HG03095 (cell line): ENCODE data around the gene VPS18.

Experiments used
- ATAC-seq: cut with Tn5 transposase; IDR thresholded peaks from one replicate; pipeline ENCODE4 v1.9.1; 2021; ENCODE audit warnings: moderate library complexity; ENCODE audit not compliant: unreplicated experiment

Gene VPS18

DNA sequence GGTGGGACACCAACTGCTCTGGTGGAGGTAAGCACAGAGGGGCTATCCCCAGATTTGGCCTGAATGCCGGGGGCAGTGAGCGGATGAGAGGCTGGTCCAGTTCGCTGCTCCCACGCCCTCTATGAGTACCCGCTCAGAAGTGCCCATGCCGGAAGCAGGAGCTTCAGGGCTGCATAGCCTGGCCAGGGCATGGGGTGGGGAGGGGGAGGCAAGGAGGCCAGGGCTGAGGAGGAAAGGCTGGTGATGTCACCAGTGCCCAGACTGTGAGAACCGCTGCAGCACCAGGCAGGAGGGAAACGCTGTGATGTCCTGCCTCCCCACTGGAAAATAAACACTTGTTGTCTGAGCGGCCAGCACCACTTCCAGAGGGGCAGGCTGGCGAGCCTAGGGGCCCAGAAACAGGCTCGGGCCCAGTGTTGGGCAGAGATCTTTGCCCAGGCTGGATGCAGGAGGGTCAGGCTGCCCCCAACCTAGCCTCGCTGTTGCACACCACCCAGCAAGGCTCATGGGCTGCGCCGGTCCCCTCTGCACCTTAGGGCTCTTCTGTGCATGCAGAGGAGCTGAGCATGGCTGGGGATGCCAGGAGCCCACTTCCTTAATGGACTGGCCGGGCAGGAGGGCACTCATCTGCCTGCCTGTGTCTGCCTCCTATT, 24.0 kb downstream of the VPS18 start:
- no peak for ATAC-seq

DNA sequence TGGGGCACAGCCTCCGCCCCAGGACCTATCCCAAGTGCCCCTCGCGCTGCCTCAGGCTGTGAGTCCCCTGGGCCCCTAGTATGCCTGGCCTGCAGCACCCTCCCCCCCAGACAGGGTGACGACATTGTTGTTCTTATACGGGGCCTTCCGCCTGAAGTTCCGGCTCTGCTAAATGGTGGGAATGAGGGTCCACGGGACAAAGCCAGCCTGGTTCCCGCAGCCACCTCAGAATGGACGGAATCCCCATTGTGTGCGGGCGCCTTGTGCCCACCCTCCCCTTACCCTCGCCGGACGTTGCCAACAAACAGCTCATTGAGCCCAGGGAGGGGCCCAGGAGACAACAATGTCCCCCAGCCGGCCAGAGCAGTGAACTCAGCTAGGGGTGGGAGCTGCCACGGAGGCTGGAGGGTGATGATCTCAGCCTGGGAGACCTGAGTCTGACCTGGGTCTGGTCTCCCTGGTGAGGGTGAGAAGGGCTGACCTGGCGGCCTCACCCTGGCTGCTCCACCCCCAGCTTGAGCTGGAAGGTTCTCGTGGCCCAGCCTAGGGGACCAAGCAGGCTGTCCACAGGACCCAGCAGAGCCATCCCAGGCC, 24.6 kb downstream of the VPS18 start:
- no peak for ATAC-seq

DNA sequence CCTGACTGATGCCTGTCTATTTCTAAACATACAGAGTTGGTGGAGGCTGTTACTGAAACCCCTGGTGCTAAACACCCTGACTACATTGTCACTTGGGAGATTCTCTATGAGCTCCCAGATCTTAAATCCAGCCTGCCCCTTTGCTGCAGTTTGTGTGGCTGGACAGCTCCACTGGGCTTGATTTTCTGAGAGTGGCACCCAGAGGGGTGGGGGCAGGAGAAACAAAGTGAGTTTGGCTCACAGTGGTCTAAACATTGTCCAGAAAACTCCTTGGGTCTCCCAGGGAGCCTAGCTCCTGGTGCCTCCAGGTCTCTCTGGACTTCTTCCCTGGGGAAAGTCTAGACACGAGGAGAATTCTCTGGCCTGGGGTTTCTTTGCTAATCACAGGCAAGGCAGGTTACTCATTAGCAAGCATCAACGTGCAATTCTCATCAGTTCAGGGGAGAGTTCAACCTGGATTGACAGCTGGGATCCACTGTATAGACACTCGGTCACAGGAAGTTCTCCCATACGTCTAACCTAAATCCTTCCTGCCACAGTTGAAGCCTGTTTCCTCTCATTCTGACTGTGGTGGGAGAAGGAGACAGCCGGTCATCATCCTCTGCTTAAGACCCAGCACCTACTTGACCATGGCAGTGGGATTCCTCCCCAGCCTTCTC, 27.8 kb downstream of the VPS18 start:
- ATAC-seq = no peak

DNA sequence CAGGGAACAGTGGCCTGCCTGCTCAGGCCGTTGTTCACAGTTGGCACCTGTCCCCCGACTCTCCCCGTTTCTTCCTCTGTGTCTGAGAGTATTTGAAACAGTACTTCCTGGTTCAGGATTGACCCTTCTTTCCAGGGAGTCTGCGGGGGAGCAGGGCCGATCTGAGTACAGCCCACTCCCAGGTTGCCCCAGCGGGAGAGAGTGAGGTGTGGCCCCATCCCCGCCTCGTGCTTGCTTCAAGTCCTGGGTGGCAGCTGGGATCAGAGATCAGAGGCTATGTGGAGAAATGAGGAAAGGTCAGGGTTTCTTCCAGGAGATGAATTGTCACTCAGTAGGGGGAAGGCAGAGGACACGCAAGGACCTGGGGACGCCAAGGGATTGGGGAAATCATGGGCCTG, 28.4 kb downstream of the VPS18 start:
- no peak for ATAC-seq

DNA sequence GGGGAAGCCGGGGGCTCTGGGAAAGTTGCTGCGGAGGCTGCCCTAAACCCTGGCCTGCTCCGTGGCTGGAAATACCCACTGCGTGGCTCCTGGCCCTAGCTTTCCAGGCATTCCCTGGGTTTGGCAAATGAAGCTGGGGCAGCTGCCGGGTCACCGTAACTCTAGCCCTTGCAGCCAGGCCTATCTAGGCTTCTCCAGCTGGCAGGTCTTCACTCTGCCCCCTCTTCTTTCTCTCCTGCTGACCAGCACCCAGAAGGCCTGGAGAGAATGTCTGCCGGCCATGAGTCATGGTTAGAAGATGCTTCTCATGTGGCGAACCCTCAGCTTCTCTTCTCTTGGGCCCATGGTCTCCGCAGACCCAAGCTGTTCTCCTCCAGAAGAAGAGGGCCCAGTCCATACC, 29.3 kb downstream of the VPS18 start:
- ATAC-seq = no peak

DNA sequence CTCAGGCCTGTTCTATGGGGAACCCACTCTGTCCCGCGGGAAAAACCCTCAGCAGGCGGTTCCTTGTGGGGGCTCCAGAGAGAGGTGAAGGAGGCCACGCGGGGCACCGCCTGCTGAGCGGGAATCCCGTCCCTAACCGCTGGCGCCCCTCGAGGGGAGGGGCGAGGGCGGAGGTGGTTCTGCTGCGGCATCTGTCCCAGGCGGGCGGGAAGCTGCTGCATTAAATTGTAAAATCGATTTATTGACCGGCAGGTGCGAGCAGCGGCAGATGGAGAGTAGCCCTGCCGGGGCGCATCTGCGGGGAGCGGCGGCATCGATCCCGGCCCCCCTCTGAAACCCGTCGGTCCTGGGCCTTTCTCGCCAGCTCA, 31.2 kb downstream of the VPS18 start:
- ATAC-seq = no peak

DNA sequence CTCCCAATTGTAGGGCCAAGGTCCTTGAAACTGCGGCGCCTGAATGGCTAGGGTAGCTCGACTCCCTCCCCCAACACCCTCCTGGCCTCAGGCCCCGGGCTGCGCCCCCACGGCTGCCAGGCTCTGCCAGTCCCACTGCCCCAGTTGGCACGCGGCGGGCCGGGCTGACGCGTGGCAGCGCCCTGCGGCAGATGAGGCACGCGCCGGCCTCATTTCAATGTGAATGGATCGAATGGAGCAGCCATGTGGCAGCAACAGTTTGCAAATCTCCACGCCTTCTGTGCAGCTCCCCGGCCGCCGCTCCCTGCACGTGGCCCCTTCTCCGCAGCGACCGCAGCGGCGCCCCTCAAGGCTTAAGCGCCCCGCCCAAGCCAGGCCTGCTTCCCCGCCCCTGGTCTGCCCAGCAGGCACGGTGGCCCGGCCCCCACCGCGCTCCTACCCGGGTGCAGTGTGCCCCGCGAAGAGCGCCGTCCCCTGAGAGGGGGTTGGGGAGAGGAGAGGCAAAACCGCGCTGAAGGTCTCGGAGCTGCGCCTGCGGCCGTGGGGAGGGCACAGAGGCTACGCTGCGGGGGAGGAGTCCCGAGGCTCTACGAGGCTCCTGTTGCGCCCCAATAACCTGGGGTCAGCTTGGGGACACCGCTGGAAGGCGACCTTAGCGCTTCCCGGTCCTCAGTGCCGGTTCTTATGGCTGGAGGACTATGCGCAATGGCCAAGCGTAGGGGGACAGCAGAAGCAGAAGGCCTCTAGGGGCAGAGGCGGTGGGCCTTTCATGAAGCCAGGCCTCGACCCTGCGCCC, 31.8 kb downstream of the VPS18 start:
- ATAC-seq = no peak

DNA sequence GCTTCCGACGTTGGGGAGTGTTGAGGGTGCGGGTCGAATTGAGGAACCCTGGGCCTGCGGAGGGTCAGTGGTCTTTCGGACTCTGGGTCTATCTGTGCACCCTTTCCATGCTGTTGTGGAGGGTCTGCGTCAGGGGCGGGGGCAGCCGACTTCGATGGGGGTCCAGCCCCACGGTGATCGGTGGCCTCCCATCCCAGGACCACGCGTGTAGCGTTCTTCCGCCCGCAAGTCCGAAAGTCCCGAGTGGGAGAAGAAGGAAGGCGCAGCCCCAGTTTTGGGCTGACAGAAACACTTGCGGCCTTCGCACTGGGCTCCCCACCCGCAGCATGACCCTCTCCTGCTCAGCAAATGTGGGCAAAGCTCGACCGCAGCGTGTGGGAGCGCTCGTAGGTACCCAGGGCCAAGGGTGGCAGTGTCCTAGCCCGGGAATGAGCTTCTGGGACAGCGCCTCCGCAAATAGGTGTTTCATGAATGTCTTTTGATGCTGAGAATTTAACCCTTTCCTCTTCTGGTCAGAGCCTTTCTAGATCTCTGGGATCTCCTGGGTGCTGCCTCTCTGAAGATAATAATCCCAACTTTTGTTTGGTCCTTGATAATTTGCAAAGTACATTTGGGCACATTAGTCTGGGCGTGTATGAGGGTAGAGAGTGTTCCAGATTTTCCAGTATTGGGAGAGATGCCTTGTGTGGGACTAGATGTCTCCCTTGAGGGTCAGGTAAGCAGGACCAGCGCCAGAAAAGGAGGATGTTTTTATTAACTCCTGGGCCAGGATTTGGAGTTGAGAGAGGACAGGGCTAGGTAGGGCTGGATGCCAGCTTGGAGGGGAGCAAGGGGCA, 32.6 kb downstream of the VPS18 start:
- no peak for ATAC-seq

DNA sequence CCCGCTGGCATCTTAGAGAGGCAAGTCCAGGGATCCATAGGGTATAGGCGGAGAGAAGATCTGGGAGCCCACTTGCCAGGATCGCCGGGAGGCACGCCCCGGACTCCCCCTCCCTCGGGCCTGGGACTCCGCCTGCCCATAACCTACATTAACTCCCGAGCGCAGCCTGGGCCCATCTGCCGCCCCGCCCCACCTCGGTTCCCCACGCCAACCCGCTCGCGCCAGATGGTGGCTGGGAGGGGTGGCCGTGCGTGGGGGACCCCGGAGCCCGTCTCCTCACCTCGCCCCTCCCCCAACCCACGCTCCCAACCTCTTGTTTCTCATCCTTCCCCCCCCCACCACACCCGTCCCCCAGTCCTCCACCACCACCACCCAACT, 33.2 kb downstream of the VPS18 start:
- ATAC-seq = no peak

DNA sequence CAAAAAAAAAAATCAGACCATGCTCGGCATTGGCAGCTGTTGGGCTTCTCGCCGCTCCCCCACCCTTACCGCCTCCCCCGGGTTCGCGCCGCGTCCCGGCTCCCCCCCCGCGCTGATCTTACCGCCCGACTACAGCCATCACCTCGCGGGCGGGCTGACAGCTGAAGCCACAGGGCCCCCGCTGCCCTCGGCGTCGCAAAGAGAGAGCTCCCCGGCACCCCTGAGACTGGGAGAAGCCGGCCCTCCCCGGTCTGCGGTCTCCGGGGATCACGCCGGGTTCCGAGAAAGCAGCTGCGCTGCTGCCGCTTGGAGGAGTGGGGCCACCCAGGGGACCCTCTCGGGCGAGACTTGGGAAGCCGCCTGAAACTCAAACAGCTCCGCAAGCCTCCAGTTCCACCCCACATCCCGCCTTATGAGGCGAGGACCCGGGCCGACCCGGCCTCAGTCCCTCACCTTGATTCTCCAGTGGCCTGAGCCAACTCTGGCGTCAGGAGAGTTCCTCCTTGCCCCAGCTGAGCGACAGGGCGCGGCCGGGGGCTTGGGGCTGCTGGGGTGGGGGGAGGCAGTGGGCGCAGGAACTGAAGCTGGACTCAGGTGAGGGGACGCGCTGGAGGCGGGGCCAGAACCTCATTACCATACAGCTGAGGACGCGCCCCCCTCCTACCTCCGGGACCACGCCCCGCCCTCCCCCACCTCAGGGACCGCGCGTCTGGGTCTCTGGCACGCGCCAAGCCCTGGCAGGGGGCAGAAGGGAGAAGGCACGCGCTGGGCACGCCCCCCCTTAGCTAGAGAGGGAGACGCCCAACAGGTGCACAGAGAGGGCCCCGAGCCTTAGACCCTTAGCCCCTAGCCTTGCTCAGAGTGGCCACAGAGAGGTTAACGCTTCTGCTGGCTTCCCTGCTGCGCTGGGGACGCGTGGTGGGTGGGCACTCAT, 33.9 kb downstream of the VPS18 start:
- no peak for ATAC-seq

DNA sequence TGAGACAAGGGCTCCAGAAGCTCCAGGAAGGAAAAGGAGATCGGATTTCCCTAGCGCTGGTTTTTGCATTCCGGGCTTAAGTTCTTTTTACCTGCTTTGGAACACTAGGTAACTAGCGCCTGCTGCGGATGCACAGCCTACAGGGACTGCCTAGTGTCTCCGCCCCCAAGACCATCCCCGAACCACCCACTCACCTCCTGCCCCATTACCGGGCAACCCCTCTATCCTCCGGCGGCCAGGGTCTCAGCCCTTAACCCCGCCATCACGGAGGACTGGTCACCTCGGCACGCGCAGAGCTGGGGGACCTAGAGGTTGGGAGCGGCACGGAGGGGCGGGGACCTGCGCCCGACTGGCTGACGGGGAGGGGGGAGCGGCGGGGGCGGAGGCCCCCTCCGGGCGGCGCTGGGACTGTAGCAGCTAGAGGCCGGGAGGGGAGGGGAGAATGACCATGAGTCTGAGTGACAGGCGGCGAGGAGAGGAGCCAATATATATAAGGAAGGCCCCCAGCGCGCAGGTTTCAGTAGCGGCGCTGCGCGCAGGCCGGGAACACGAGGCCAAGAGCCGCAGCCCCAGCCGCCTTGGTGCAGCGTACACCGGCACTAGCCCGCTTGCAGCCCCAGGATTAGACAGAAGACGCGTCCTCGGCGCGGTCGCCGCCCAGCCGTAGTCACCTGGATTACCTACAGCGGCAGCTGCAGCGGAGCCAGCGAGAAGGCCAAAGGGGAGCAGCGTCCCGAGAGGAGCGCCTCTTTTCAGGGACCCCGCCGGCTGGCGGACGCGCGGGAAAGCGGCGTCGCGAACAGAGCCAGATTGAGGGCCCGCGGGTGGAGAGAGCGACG, 34.8 kb downstream of the VPS18 start, which contains the start of gene DLL4:
Gene DLL4, plus strand, starts transcription at position 520 of the 839 bp plus-strand sequence. CDS start 329 bp downstream, outside the sequence.
- no peak for ATAC-seq

DNA sequence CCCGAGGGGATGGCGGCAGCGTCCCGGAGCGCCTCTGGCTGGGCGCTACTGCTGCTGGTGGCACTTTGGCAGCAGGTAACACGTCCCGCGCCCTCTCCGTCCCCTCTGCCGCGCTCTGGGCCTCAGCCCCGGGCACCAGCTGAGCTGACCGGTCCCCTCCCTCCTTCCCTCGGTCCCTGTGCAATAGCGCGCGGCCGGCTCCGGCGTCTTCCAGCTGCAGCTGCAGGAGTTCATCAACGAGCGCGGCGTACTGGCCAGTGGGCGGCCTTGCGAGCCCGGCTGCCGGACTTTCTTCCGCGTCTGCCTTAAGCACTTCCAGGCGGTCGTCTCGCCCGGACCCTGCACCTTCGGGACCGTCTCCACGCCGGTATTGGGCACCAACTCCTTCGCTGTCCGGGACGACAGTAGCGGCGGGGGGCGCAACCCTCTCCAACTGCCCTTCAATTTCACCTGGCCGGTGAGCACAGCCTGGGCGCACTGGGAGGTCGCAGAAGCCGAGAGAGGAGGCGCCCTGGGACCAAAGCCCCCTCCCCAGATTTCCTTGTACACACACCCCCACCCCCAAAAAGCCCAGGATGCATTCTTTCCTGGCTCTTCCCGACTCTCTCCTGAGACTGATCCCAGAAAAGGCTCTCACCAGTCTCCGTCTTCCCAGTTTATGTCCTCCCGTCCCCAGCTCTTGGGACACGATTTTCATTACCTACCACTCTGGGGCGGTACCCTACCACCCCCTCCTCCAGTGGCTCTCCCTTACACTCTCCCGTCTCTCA, 35.6 kb downstream of the VPS18 start:
- ATAC-seq = no peak

DNA sequence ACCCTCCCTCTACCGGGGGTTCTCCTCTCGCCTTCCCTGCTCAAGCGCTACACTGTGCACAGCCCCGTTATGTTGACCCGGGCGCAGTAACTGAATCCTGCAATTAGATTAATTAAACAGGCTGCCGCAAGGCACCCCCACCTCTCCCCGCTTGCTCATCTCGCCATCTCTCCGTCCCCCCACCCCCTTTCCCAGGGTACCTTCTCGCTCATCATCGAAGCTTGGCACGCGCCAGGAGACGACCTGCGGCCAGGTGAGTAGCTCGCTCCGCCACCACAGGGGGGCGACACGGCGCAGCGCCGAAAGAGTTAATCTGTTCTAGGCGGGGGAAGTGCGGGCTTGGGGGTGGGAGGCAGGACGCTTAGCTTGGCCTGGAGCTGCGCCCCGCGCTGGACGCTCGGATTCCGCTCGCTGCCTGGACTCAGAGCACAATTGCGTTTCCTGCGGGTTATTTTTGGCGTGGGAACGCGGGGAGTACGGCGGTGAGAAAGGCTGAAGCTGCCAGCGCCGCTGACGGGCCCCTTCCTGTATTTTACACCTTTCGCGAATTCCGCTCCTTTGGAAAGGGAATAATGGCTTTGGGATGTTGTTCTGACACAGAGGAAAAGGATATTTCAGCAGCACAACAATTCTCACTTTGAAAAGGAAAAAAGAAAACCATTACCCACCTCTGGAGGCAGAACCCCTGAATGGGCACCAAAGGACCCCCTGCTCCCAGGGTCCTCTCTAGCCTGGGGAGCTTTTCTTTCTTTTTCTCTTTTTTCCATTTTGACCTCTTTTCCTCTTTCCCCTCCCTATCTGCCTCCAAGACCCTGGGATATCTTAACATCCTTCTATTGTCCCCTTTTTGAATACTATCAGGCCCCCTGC, 36.4 kb downstream of the VPS18 start:
- ATAC-seq = no peak

DNA sequence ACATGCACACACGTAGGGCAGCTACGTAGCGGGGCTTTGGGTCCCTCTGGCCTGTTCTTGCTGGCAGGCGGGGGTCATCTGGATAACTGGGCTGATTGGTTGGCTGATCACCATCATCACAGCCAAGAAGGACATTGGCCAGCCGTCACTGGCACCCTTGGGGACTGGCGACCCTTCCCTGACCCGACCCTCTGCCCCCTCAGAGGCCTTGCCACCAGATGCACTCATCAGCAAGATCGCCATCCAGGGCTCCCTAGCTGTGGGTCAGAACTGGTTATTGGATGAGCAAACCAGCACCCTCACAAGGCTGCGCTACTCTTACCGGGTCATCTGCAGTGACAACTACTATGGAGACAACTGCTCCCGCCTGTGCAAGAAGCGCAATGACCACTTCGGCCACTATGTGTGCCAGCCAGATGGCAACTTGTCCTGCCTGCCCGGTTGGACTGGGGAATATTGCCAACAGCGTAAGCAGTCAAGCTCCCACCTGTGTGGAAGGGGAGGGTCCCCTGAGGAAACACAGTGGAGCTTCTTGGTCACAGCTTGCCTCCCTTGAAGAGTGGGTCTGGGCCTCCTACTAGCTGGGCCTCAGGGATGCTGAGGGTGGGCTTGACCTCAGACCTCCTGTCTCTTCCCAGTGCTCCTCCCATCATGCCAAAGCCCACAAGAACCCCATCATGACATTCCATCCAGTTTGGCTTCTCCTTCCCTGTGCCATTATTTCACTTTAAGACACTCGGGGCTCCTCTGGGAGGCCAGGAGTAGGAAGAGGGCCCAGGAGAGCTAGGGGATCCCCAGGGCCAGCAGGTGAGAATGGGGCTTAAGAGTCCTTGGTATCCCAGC, 37.3 kb downstream of the VPS18 start:
- ATAC-seq = no peak

DNA sequence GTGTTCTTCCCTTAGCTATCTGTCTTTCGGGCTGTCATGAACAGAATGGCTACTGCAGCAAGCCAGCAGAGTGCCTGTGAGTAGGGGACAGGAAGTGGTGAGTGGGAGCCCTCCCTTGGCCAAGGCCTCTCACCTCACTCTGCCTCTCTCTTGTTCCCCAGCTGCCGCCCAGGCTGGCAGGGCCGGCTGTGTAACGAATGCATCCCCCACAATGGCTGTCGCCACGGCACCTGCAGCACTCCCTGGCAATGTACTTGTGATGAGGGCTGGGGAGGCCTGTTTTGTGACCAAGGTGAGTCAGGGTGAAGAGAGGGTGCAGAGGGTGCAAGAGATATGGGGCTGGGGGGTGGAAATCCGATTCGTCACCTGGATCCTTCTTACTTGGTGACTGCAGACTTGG, 37.9 kb downstream of the VPS18 start:
- no peak for ATAC-seq
